HCT116 (cell line): ENCODE data around the gene FBXO5. TPM values are rescaled to one million over a fixed set of nuclear protein-coding genes. Genes with fewer than 3 reads are reported as not detected.
A peak's percentile ranks its signal among the peaks of the same experiment; 100 is the strongest.

Experiments used
- ATAC-seq: fragments of 200-7000 bp; cut with Tn5 transposase; 2 replicates; pipeline ENCODE4 v1.9.1; 2020; ENCODE audit warnings: mild to moderate bottlenecking, moderate library complexity
- BruUV-seq: library from RNA; stranded (reverse); fragments of 400-500 nt; replicated peaks from 2 replicates; lab custom pipeline; 2021; lab: Mats Ljungman, UMichigan
- CTCF ChIA-PET: fragments of 300-600 bp; sonication (Branson Sonifier 250); formaldehyde crosslinking; loops from one replicate; lab custom pipeline; 2021; ENCODE audit warnings: antibody characterized with exemption; lab: Charles Lee
- POLR2A ChIA-PET: fragments of 300-600, 350-600 bp; sonication (Branson Sonifier 250); formaldehyde crosslinking; loops from one replicate; lab custom pipeline; 2021; ENCODE audit warnings: antibody characterized with exemption; lab: Charles Lee
- RAD21 ChIA-PET, 2 experiments: fragments of 300-600 bp; sonication (Branson Sonifier 250); formaldehyde crosslinking; loops; one replicate each; lab custom pipeline; 2023; ENCODE audit warnings: low total read pairs in 2 of 2; ENCODE audit not compliant: uncharacterized antibody in 2 of 2, unreplicated experiment in 2 of 2, low non-redundant PET in 1 of 2; lab: Charles Lee
- DNase-seq: peaks from one replicate; pipeline ENCODE4 v3.0.0-alpha.2; 2010; ENCODE audit warnings: low read depth, low spot score
- H2AFZ ChIP-seq: fragments of 200-600 bp; shearing (Covaris generic), sonication (generic); 2 replicates; pipeline ENCODE4 v1.6.1; 2017; ENCODE audit warnings: low read depth, mixed run types, mixed read lengths, antibody characterized with exemption, low read length; ENCODE audit not compliant: poor library complexity, severe bottlenecking
- H3K27ac ChIP-seq: 2 replicates; pipeline ENCODE4 v1.5.1; 2012; ENCODE audit warnings: low read depth, low read length
- H3K27me3 ChIP-seq: fragments of 200-600 bp; sonication (generic); 2 replicates; pipeline ENCODE4 v1.6.1; 2016; ENCODE audit warnings: mixed run types, low read length, mixed read lengths; ENCODE audit not compliant: insufficient read depth
- H3K36me3 ChIP-seq, 2 experiments: fragments of 200-500 bp in 1 of 2; fragments of 200-600 bp in 1 of 2; sonication (Bioruptor generic) in 1 of 2; sonication (generic) in 1 of 2; 2 replicates each; pipeline versions ENCODE4 v1.5.1 to v1.6.1; 2014 to 2016; ENCODE audit warnings: low read length in 2 of 2, inconsistent platforms in 1 of 2, mixed read lengths in 1 of 2, mixed run types in 1 of 2; ENCODE audit not compliant: insufficient read depth in 2 of 2, control insufficient read depth in 1 of 2
- H3K4me1 ChIP-seq, 2 experiments: fragments of 200-600 bp in 1 of 2; sonication (generic) in 1 of 2; 2 replicates each; pipeline versions ENCODE4 v1.5.1 to v1.6.1; 2012 to 2017; ENCODE audit warnings: low read length in 2 of 2, inconsistent platforms in 1 of 2, mild to moderate bottlenecking in 1 of 2, mixed read lengths in 1 of 2, mixed run types in 1 of 2, moderate library complexity in 1 of 2; ENCODE audit not compliant: insufficient read depth in 2 of 2, control insufficient read depth in 1 of 2
- H3K4me2 ChIP-seq: fragments of 200-600 bp; sonication (generic); 2 replicates; pipeline ENCODE4 v1.6.1; 2017; ENCODE audit warnings: mixed run types, low read length, mixed read lengths
- H3K4me3 ChIP-seq, 2 experiments: fragments of 200-600 bp in 1 of 2; sonication (generic) in 1 of 2; replicated peaks in 1 of 2; 2 replicates each; pipeline ENCODE4 v1.5.1; 2011 to 2016; ENCODE audit warnings: low read length in 2 of 2, control low read depth in 1 of 2, low read depth in 1 of 2, mild to moderate bottlenecking in 1 of 2, mixed read lengths in 1 of 2, mixed run types in 1 of 2
- H3K79me2 ChIP-seq: fragments of 200-600 bp; sonication (generic); 2 replicates; pipeline ENCODE4 v1.6.1; 2017; ENCODE audit warnings: mild to moderate bottlenecking, mixed run types, low read length, moderate library complexity, mixed read lengths; ENCODE audit not compliant: insufficient read depth
- H3K9ac ChIP-seq: fragments of 200-600 bp; sonication (generic); 2 replicates; pipeline ENCODE4 v1.6.1; 2016; ENCODE audit warnings: low read length, mixed read lengths
- H3K9me2 ChIP-seq: fragments of 200-600 bp; sonication (generic), shearing (Covaris generic); 2 replicates; pipeline ENCODE4 v1.6.1; 2017; ENCODE audit warnings: mixed run types, mild to moderate bottlenecking, moderate library complexity; ENCODE audit not compliant: insufficient read depth
- H3K9me3 ChIP-seq, 2 experiments: fragments of 200-500 bp in 1 of 2; fragments of 200-600 bp in 1 of 2; sonication (Bioruptor generic) in 1 of 2; sonication (generic) in 1 of 2; 2 replicates each; pipeline ENCODE4 v1.6.1; 2014 to 2017; ENCODE audit warnings: low read length in 2 of 2, mixed read lengths in 2 of 2, inconsistent platforms in 1 of 2, low read depth in 1 of 2, mild to moderate bottlenecking in 1 of 2, mixed run types in 1 of 2, moderate library complexity in 1 of 2; ENCODE audit not compliant: control insufficient read depth in 1 of 2, insufficient read depth in 1 of 2
- H4K20me1 ChIP-seq: fragments of 200-600 bp; sonication (generic), shearing (Covaris generic); 2 replicates; pipeline ENCODE4 v1.6.1; 2017; ENCODE audit warnings: mixed run types, mild to moderate bottlenecking, moderate library complexity; ENCODE audit not compliant: insufficient read depth
- ATF3 ChIP-seq: IDR thresholded peaks from 2 replicates; pipeline ENCODE4 v1.6.1; 2012
- CBX3 ChIP-seq: IDR thresholded peaks from 2 replicates; pipeline ENCODE4 v1.6.1; 2012; ENCODE audit warnings: low read depth
- EGR1 ChIP-seq: IDR thresholded peaks from 2 replicates; pipeline ENCODE4 v1.6.1; 2012; ENCODE audit warnings: low read depth
- ELF1 ChIP-seq: IDR thresholded peaks from 2 replicates; pipeline ENCODE4 v1.6.1; 2012; ENCODE audit warnings: low read depth, borderline replicate concordance
- MAX ChIP-seq: IDR thresholded peaks from 2 replicates; pipeline ENCODE4 v1.6.1; 2012
- POLR2A ChIP-seq: IDR thresholded peaks from 2 replicates; pipeline ENCODE4 v1.7.0; 2011; ENCODE audit warnings: borderline replicate concordance; ENCODE audit not compliant: insufficient read depth, insufficient read length; ENCODE audit errors: extremely low read depth
- POLR2AphosphoS5 ChIP-seq: IDR thresholded peaks from 2 replicates; pipeline ENCODE4 v1.6.1; 2011; ENCODE audit warnings: mild to moderate bottlenecking, low read depth, low read length, moderate library complexity
- RAD21 ChIP-seq: IDR thresholded peaks from 2 replicates; pipeline ENCODE4 v1.6.1; 2012; ENCODE audit warnings: low read depth, mild to moderate bottlenecking
- REST ChIP-seq: IDR thresholded peaks from 2 replicates; pipeline ENCODE4 v1.6.1; 2012; ENCODE audit warnings: low read depth
- SIN3A ChIP-seq: IDR thresholded peaks from 2 replicates; pipeline ENCODE4 v1.6.1; 2012; ENCODE audit warnings: low read depth
- SP1 ChIP-seq: IDR thresholded peaks from 2 replicates; pipeline ENCODE4 v1.6.1; 2012; ENCODE audit warnings: low read depth
- SRF ChIP-seq: IDR thresholded peaks from 2 replicates; pipeline ENCODE4 v1.6.1; 2012; ENCODE audit warnings: low read depth
- YY1 ChIP-seq: IDR thresholded peaks from 2 replicates; pipeline ENCODE4 v1.6.1; 2011; ENCODE audit warnings: low read length, low read depth, moderate library complexity, mild to moderate bottlenecking; ENCODE audit not compliant: insufficient replicate concordance; ENCODE audit errors: extremely low read depth
- intact Hi-C: fragments of 100-400 bp; cut with micrococcal nuclease; formaldehyde crosslinking; loops from 2 replicates; pipeline ENCODE4 v1.10.0; 2022
- total RNA-seq: library from RNA; stranded (reverse); gene quantifications from one replicate; pipeline ENCODE4 v1.2.1, GENCODE V29; 2021; ENCODE audit not compliant: unreplicated experiment
- TF ChIP-seq, protein P1 (sequence below): IDR thresholded peaks from 2 replicates; pipeline ENCODE4 v1.6.1; 2011; ENCODE audit warnings: mild to moderate bottlenecking, low read length, moderate library complexity; ENCODE audit not compliant: insufficient replicate concordance; ENCODE audit errors: extremely low read depth

The FBXO5 gene
- total RNA-seq, 1 experiment from 2014 or later = 38.9 TPM

DNA sequence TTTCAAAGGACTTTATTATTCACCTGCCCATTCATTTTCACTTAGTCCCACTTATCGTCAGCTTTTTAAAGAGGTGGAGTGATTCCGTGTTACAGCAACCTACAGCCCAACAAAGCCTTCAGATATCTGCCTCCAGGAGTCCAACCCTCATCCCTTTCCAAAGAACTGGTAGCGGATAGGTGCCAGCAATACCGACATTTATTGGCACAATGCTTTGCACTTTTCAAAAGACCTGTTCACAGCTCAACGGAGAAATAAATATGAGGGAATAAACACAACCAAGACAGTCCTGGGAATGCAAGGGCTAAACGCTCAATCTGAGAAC lies 20.5 kb upstream of the FBXO5 start (continued):
- no peak for TF ChIP-seq REST
- no peak for TF ChIP-seq SIN3A
- no peak for TF ChIP-seq POLR2AphosphoS5
- TF ChIP-seq, all 23 proteins: peak for 0

- no peaks in the 10 kb centered on the region for H3K9me2 ChIP-seq
- ATAC-seq = peak; percentile 93
- peak within 1 kb of the TSS; percentile 70 for H3K27ac ChIP-seq
- peak within 1 kb of the TSS; percentile 94 to 99 for H3K4me3 ChIP-seq
- H3K79me2 ChIP-seq = peaks cover 58% of the 10 kb centered on the region
- H3K9me3 ChIP-seq = no peaks in the 10 kb centered on the region
- H3K4me2 ChIP-seq = peak within 1 kb of the TSS; percentile 91
- peak within 1 kb of the TSS; percentile 13 for H2AFZ ChIP-seq
- DNase-seq = peak; percentile 94
- TF ChIP-seq EGR1 = no peak
- TF ChIP-seq POLR2A = no peak
- peak; percentile 67 for TF ChIP-seq POLR2AphosphoS5
- peak; percentile 73 for TF ChIP-seq ELF1
- TF ChIP-seq, protein P1, sequence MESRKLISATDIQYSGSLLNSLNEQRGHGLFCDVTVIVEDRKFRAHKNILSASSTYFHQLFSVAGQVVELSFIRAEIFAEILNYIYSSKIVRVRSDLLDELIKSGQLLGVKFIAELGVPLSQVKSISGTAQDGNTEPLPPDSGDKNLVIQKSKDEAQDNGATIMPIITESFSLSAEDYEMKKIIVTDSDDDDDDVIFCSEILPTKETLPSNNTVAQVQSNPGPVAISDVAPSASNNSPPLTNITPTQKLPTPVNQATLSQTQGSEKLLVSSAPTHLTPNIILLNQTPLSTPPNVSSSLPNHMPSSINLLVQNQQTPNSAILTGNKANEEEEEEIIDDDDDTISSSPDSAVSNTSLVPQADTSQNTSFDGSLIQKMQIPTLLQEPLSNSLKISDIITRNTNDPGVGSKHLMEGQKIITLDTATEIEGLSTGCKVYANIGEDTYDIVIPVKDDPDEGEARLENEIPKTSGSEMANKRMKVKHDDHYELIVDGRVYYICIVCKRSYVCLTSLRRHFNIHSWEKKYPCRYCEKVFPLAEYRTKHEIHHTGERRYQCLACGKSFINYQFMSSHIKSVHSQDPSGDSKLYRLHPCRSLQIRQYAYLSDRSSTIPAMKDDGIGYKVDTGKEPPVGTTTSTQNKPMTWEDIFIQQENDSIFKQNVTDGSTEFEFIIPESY = peak; percentile 96
- TF ChIP-seq CBX3 = no peak
- no peak for TF ChIP-seq RAD21
- peak; percentile 71 for TF ChIP-seq MAX
- peak; percentile 66 for TF ChIP-seq SP1
- TF ChIP-seq ATF3 = no peak
- TF ChIP-seq YY1 = peak; percentile 27
- peak; percentile 81; the same call in 1 of the 2 replicates for TF ChIP-seq SRF
- H3K4me1 ChIP-seq = peaks cover 11 to 27% of the 10 kb centered on the region in 2 experiments
- H3K27me3 ChIP-seq = no peaks in the 10 kb centered on the region
- H3K36me3 ChIP-seq = peaks cover 6 to 15% of the 10 kb centered on the region in 2 experiments; a peak in 2 of 4 replicates
- H3K9ac ChIP-seq = peak within 1 kb of the TSS; percentile 90
- BruUV-seq = TSS peak; percentile 87
- ChIA-PET RAD21 (interaction anchor here in 1 of 2 experiments (0.6 kb wide), 1 partner anchor 346 kb away, joined by 4 read pairs; no protein-coding TSS in a partner anchor), POLR2A (interaction anchor here (1.1 kb wide), 1 partner anchor 20 kb away, joined by 3 read pairs; the partner anchor contains the start of gene FBXO5), CTCF (no interaction called here)
- intact Hi-C loops = no loop called here
- H4K20me1 ChIP-seq = peaks cover 12% of the 10 kb centered on the region; the same call in 1 of the 2 replicates
Measured at GRCh38 chr6:153002613-153003365, 19.9 kb upstream of the FBXO5 start, which contains the start of gene MTRF1L. MTRF1L (minus strand) TSS chr6:153002709; CDS start chr6:153002685, 24 bp downstream.
